ENCODE results near the gene INCA1. TPM values are rescaled to one million over a fixed set of nuclear protein-coding genes. Genes with fewer than 3 reads are reported as not detected.

The INCA1 gene
- total RNA-seq, 2 donors from 2014 or later = 1.0 TPM; not detected in 1

DNA sequence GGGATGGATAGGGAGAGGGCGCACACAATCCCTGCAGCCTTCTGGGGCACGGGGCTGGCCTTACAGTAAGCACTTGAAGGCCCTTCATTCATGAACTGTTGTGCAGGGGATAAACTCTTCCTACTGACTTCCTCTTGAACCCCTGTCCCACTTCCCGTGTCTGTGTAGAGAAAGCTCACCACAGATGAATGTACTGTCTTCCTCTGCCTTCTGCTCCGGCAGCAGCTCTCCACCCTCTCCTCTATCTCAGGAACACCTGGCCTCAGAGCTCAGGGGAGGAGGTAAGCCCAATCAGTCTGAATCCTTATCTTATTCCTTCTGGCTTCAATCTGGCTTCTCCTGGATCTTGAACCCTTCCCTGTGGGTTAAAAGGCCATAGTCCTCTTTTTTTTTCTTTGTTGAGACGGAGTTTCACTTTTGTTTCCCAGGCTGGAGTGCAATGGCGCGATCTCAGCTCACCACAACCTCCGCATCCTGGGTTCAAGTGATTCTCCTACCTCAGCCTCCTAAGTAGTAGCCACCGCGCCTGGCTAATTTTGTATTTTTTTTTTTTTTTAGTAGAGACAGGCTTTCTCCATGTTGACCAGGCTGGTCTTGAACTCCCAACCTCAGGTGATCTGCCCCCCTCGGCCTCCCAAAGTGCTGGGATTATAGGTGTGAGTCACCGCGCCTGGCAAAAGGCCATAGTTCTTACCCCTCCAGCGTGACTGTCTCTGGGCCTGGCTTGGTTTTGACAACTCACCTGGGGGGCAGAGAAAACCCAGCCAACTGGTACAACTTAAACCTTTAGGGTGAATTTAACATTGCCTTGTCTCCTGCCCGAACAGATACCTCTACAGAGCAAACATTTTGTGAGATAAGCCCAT lies 45.1 kb upstream of the INCA1 start:
- intact Hi-C loops (cut with DNase I) = no loop called here
- WGBS, 2 donors = 77 to 83% methylated on average over 15 of the region's 15 CpGs
- DNase-seq (no peak), ATAC-seq (no peak)
- Histone ChIP-seq H3K27me3 (no peaks in the 10 kb centered on the region), H3K4me3 (no peak overlapping the region), H3K27ac (no peak overlapping the region), H3K4me1 (no peaks in the 10 kb centered on the region), H3K36me3 (replicated peaks in 1 of 2; ENCODE audit: insufficient read depth in 1 of 2, low read depth in 2 of 2) (no peaks in the 10 kb centered on the region), H3K9me3 (no peaks in the 10 kb centered on the region)
- no peak for TF ChIP-seq POLR2A (IDR thresholded peaks at IDR 0.05)
- no peak for TF ChIP-seq CTCF (IDR thresholded peaks at IDR 0.05)

DNA sequence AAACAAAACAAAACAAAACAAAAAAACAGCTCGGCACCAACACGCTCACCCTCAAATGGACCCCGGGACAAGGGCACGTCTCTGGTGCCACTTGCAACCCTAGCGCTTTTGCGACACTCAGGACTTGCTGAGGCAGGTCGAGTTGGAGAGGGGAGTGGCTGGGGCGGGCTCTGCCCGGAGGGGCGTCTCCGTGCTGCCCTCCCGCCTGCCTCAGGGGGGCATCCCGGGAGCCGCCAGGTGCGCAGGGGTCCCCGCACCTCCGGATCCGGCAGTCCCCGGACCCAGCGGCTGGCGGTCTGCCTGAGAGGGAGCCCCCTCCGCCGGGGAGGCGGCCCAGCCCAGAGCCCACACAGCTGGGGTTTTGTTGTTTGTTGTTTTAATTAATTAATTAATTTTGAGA lies 38.0 kb upstream of the INCA1 start, which contains the start of gene SLC52A1:
TSS of gene SLC52A1 (minus strand) at position 112 of the 400 bp plus-strand sequence. CDS start 820 bp downstream, outside the sequence.
- intact Hi-C loops (cut with DNase I) = no loop called here
- H3K9me3 ChIP-seq = no peaks in the 10 kb centered on the region
- no peaks in the 10 kb centered on the region for H3K27me3 ChIP-seq
- ATAC-seq = no peak
- no peak within 1 kb of the TSS for H3K27ac ChIP-seq
- 5 to 8% methylated on average over 8 to 21 of the region's 24 CpGs for WGBS, 2 donors
- DNase-seq = no peak
- no peak for TF ChIP-seq CTCF (IDR thresholded peaks at IDR 0.05)
- no peak for TF ChIP-seq POLR2A (IDR thresholded peaks at IDR 0.05)
- H3K4me1 ChIP-seq = peaks cover 8% of the 10 kb centered on the region
- H3K4me3 ChIP-seq = no peak within 1 kb of the TSS
- H3K36me3 ChIP-seq (replicated peaks in 1 of 2; ENCODE audit: insufficient read depth in 1 of 2, low read depth in 2 of 2) = no peaks in the 10 kb centered on the region

DNA sequence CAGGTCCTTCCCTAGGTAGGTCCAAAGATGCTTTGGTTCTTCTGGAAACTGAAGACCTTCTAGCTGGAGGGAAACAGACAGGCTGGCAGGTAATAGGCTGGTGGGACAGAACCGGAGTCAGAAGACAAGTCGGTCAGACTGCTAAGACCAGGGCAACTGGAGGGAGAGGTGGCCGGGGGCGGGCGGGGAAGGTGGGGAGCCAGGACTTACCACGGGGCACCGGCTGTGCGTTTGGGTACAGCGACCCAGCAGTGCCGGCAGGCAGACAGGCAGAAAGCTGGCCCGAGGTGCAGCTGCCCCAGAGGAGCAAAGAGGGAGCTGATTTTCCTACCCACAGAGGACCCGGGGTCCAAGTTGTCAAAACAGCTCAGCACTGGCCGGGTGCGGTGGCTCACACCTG lies 37.3 kb upstream of the INCA1 start:
- TF ChIP-seq CTCF (IDR thresholded peaks at IDR 0.05) = no peak
- TF ChIP-seq POLR2A (IDR thresholded peaks at IDR 0.05) = no peak
- Histone ChIP-seq H3K27ac (no peak overlapping the region), H3K27me3 (no peaks in the 10 kb centered on the region), H3K4me1 (peaks cover 8% of the 10 kb centered on the region), H3K9me3 (no peaks in the 10 kb centered on the region), H3K36me3 (replicated peaks in 1 of 2; ENCODE audit: insufficient read depth in 1 of 2, low read depth in 2 of 2) (no peaks in the 10 kb centered on the region), H3K4me3 (no peak overlapping the region)
- WGBS, 2 donors = 78 to 84% methylated on average over 4 to 11 of the region's 14 CpGs
- intact Hi-C loops (cut with DNase I) = no loop called here
- ATAC-seq (no peak), DNase-seq (no peak)

- Histone ChIP-seq H3K36me3 (replicated peaks in 1 of 2; ENCODE audit: insufficient read depth in 1 of 2, low read depth in 2 of 2) (no peaks in the 10 kb centered on the region), H3K4me3 (no peak overlapping the region), H3K4me1 (peaks cover 8% of the 10 kb centered on the region), H3K27ac (no peak overlapping the region), H3K9me3 (no peaks in the 10 kb centered on the region), H3K27me3 (no peaks in the 10 kb centered on the region)
- DNase-seq (no peak), ATAC-seq (no peak)
- intact Hi-C loops (cut with DNase I) = no loop called here
- TF ChIP-seq POLR2A (IDR thresholded peaks at IDR 0.05) (no peak), CTCF (IDR thresholded peaks at IDR 0.05) (no peak)
- 95% methylated on average over 5 of the region's 5 CpGs; no CpG with 5 or more reads in 1 of the 2 donors for WGBS, 2 donors
These were observed 36.7 kb upstream of the INCA1 start for GRCh38 chr17:5034063-5034462.
